ENCODE measurements around the gene LAMA3. TPM values are rescaled to one million over a fixed set of nuclear protein-coding genes. Genes with fewer than 3 reads are reported as not detected.

The LAMA3 gene
- total and polyA plus RNA-seq, 10 of the 15 experiments (the other 5 are each of a cell fraction or from before 2014, with no cell fraction given): 0.37 to 6.5 (median 5.4) TPM

- BruUV-seq (replicated peaks): no TSS peak
- no peak for ATAC-seq
- ChIA-PET RAD21 (ENCODE audit: unreplicated experiment) (no interaction called here), CTCF (no interaction called here), POLR2A (no interaction called here), SMC1A (ENCODE audit: uncharacterized antibody, unreplicated experiment) (interaction anchor here (0.6 kb wide), 1 partner anchor 531 kb away, joined by 3 read pairs; no protein-coding TSS in a partner anchor)
- TF ChIP-seq E2F8 (IDR thresholded peaks at IDR 0.05; ENCODE audit: low read depth, partially characterized antibody) (no peak), SKIL (IDR thresholded peaks at IDR 0.05; ENCODE audit: low read depth, poor library complexity, severe bottlenecking) (no peak), POLR2AphosphoS2 (IDR thresholded peaks at IDR 0.05; ENCODE audit: low read depth, low read length) (no peak)
- in situ Hi-C loops (cut with MboI) (no loop called here), intact Hi-C loops (cut with micrococcal nuclease; ENCODE audit: unreplicated experiment) (no loop called here)
- Histone ChIP-seq H3K27ac (ENCODE audit: control insufficient read depth, insufficient read depth) (no peak overlapping the region), H3K4me3 (no peak overlapping the region), H3K36me3 (ENCODE audit: control insufficient read depth in 2 of 2, insufficient read depth in 2 of 2, low read length in 1 of 2) (no peaks in the 10 kb centered on the region), H3K27me3 (replicated peaks in 1 of 2; ENCODE audit: control insufficient read depth in 2 of 2, insufficient read depth in 2 of 2, low read length in 1 of 2) (peaks cover 4 to 5% of the 10 kb centered on the region in 2 experiments; a peak in 3 of 4 replicates), H3K4me2 (ENCODE audit: control insufficient read depth, insufficient read depth) (no peak overlapping the region), H3K9ac (ENCODE audit: control insufficient read depth, insufficient read depth, low read length) (no peak overlapping the region), H3K9me3 (replicated peaks; ENCODE audit: control insufficient read depth, insufficient read depth, low read length) (no peaks in the 10 kb centered on the region), H3K4me1 (ENCODE audit: control insufficient read depth, insufficient read depth, low read length) (no peaks in the 10 kb centered on the region), H4K20me1 (ENCODE audit: control insufficient read depth, insufficient read depth) (no peaks in the 10 kb centered on the region), H3K79me2 (ENCODE audit: control insufficient read depth, insufficient read depth, low read length) (no peaks in the 10 kb centered on the region), H2AFZ (ENCODE audit: control insufficient read depth, low read depth, low read length) (no peak overlapping the region)
- 17% methylated on average over 5 of the region's 5 CpGs for WGBS (ENCODE audit: insufficient coverage, insufficient replicate concordance, low lambda C conversion rate, missing lambda C conversion rate)
- no peak for FAIRE-seq
- no peak for DNase-seq (ENCODE audit: low read depth, low spot score)
Measured at GRCh38 chr18:23658285-23658684, 31.0 kb upstream of the LAMA3 start.

All from GM12878 (cell line).